SK-N-SH treated with all-trans-retinoic acid at 6 μM for 48 hours (cell line): ENCODE measurements around the gene RBM17.

Source experiments
- ATAC-seq: fragments of 200-7000 bp; cut with Tn5 transposase; 3 replicates; pipeline ENCODE4 v1.9.1; 2020; ENCODE audit warnings: mild to moderate bottlenecking, moderate library complexity
- BACH2 ChIP-seq: fragments of 250-450 bp; sonication (Bioruptor Pico); IDR thresholded peaks from 2 replicates; pipeline ENCODE4 v1.9.0; 2021; ENCODE audit warnings: mild to moderate bottlenecking, borderline replicate concordance
- CREB5 ChIP-seq: fragments of 250-450 bp; sonication (Bioruptor Pico); IDR thresholded peaks from 2 replicates; pipeline ENCODE4 v1.5.1; 2020; ENCODE audit warnings: low read depth, mild to moderate bottlenecking, moderate library complexity
- CSDC2 ChIP-seq: fragments of 250-450 bp; sonication (Bioruptor Pico); IDR thresholded peaks from 2 replicates; pipeline ENCODE4 v1.5.0; 2020; ENCODE audit warnings: mild to moderate bottlenecking, moderate library complexity
- ESRRG ChIP-seq: fragments of 250-450 bp; sonication (Bioruptor Pico); IDR thresholded peaks from 2 replicates; pipeline ENCODE4 v1.6.1; 2021; ENCODE audit warnings: mild to moderate bottlenecking
- GLIS3 ChIP-seq: fragments of 250-450 bp; sonication (Bioruptor Pico); IDR thresholded peaks from 2 replicates; pipeline ENCODE4 v1.5.0; 2020; ENCODE audit warnings: mild to moderate bottlenecking, moderate library complexity
- ISL1 ChIP-seq: fragments of 250-450 bp; sonication (Bioruptor Pico); IDR thresholded peaks from 2 replicates; pipeline ENCODE4 v2.1.2; 2022; ENCODE audit warnings: mild to moderate bottlenecking, moderate library complexity
- OSR1 ChIP-seq: fragments of 250-450 bp; sonication (Bioruptor Pico); IDR thresholded peaks from 2 replicates; pipeline ENCODE4 v1.8.0; 2022; ENCODE audit warnings: moderate library complexity, mild to moderate bottlenecking, inconsistent platforms
- PATZ1 ChIP-seq: fragments of 250-450 bp; sonication (Bioruptor Pico); IDR thresholded peaks from 2 replicates; pipeline ENCODE4 v1.8.0; 2020; ENCODE audit warnings: mild to moderate bottlenecking, moderate library complexity, borderline replicate concordance
- POU6F1 ChIP-seq: fragments of 250-450 bp; sonication (Bioruptor Pico); IDR thresholded peaks from 2 replicates; pipeline ENCODE4 v1.8.0; 2021; ENCODE audit warnings: low read depth, mild to moderate bottlenecking, moderate library complexity, borderline replicate concordance
- PPARA ChIP-seq: fragments of 250-450 bp; sonication (Bioruptor Pico); IDR thresholded peaks from 2 replicates; pipeline ENCODE4 v1.5.0; 2020; ENCODE audit warnings: mild to moderate bottlenecking, borderline replicate concordance
- RARB ChIP-seq: fragments of 250-450 bp; sonication (Bioruptor Pico); IDR thresholded peaks from 2 replicates; pipeline ENCODE4 v1.8.0; 2021; ENCODE audit warnings: mild to moderate bottlenecking, moderate library complexity
- SNAI2 ChIP-seq: fragments of 250-450 bp; sonication (Bioruptor Pico); IDR thresholded peaks from 2 replicates; pipeline ENCODE4 v1.5.0; 2020; ENCODE audit warnings: mild to moderate bottlenecking, moderate library complexity
- TCF4 ChIP-seq: fragments of 250-450 bp; sonication (Bioruptor Pico); IDR thresholded peaks from 2 replicates; pipeline ENCODE4 v1.8.0; 2021; ENCODE audit warnings: mild to moderate bottlenecking, moderate library complexity, borderline replicate concordance
- TOX ChIP-seq: fragments of 250-450 bp; sonication (Bioruptor Pico); IDR thresholded peaks from 2 replicates; pipeline ENCODE4 v1.8.0; 2021; ENCODE audit warnings: mild to moderate bottlenecking, moderate library complexity, borderline replicate concordance
- ZC3H10 ChIP-seq: fragments of 250-450 bp; sonication (Bioruptor Pico); IDR thresholded peaks from 2 replicates; pipeline ENCODE4 v1.5.1; 2021; ENCODE audit warnings: mild to moderate bottlenecking, moderate library complexity
- ZFP3 ChIP-seq: fragments of 250-450 bp; sonication (Bioruptor Pico); IDR thresholded peaks from 2 replicates; pipeline ENCODE4 v1.5.0; 2020; ENCODE audit warnings: mild to moderate bottlenecking, moderate library complexity
- ZFP30 ChIP-seq: fragments of 450-650 bp; formaldehyde crosslinking; IDR thresholded peaks from 2 replicates; pipeline ENCODE4 v1.5.0; 2022; ENCODE audit warnings: mild to moderate bottlenecking, moderate library complexity
- ZNF565 ChIP-seq: fragments of 450-650 bp; formaldehyde crosslinking; conservative IDR thresholded peaks from 2 replicates; pipeline ENCODE4 v1.5.0; 2020; ENCODE audit warnings: low read depth, mild to moderate bottlenecking, moderate library complexity
- ZNF70 ChIP-seq: fragments of 450-650 bp; formaldehyde crosslinking; IDR thresholded peaks from 2 replicates; pipeline ENCODE4 v1.5.0; 2020; ENCODE audit warnings: mild to moderate bottlenecking, moderate library complexity
- ZNF8 ChIP-seq: fragments of 450-650 bp; formaldehyde crosslinking; IDR thresholded peaks from 2 replicates; pipeline ENCODE4 v1.5.0; 2020; ENCODE audit warnings: mild to moderate bottlenecking, moderate library complexity

Gene RBM17

GRCh38 chr10:6148908-6149307 is 60.1 kb downstream of the RBM17 start:
- TF ChIP-seq SNAI2 (CRISPR knock-in tag) (no peak), POU6F1 (CRISPR knock-in tag) (no peak), TCF4 (CRISPR knock-in tag) (no peak), BACH2 (no peak), PATZ1 (no peak), ESRRG (no peak), CSDC2 (CRISPR knock-in tag) (no peak)
- no peak for ATAC-seq

- peak; percentile 93 for ATAC-seq
- no peak for TF ChIP-seq SNAI2 (CRISPR knock-in tag)
- TF ChIP-seq, all 23 proteins: peak for 0
Observed at GRCh38 chr10:6151087-6151977, 62.5 kb downstream of the RBM17 start.

GRCh38 chr10:6153845-6154244 is 65.0 kb downstream of the RBM17 start:
- TF ChIP-seq PATZ1, result no peak
- TF ChIP-seq ESRRG, result no peak
- no peak for TF ChIP-seq ZC3H10
- TF ChIP-seq BACH2, result no peak
- TF ChIP-seq GLIS3 (CRISPR knock-in tag), result no peak
- no peak for TF ChIP-seq ZNF8 (CRISPR knock-in tag)
- TF ChIP-seq CREB5, result no peak
- no peak for TF ChIP-seq RARB (CRISPR knock-in tag)
- no peak for TF ChIP-seq CSDC2 (CRISPR knock-in tag)
- TF ChIP-seq TCF4 (CRISPR knock-in tag), result no peak
- no peak for TF ChIP-seq ZFP30 (CRISPR knock-in tag)
- TF ChIP-seq PPARA, result no peak
- TF ChIP-seq POU6F1 (CRISPR knock-in tag), result no peak
- no peak for TF ChIP-seq ZNF70
- TF ChIP-seq ZNF565 (CRISPR knock-in tag), result no peak
- no peak for TF ChIP-seq OSR1
- no peak for TF ChIP-seq TOX (CRISPR knock-in tag)
- TF ChIP-seq ZFP3, result no peak
- no peak for TF ChIP-seq ISL1
- TF ChIP-seq SNAI2 (CRISPR knock-in tag), result no peak
- ATAC-seq, result no peak

- no peak for TF ChIP-seq ZFP3
- ATAC-seq, result no peak
Observed at GRCh38 chr10:6154566-6154965, 65.7 kb downstream of the RBM17 start.
